RWPE1 (cell line): ENCODE results near the gene ZMYM4.

Source experiments
- CTCF ChIA-PET: fragments of 350-600 bp; sonication (Branson Sonifier 250); formaldehyde crosslinking; extraction: SDS; loops from one replicate; lab custom pipeline; 2021; lab: Yijun Ruan, JAX
- POLR2A ChIA-PET: fragments of 400-600 bp; formaldehyde crosslinking; extraction: SDS; loops from one replicate; lab custom pipeline; 2020; ENCODE audit warnings: antibody characterized with exemption; ENCODE audit not compliant: low non-redundant PET; lab: Yijun Ruan, JAX
- DNase-seq: peaks from one replicate; pipeline ENCODE4 v3.0.0; 2012; ENCODE audit warnings: low spot score
- H3K27ac ChIP-seq: fragments of 450-650 bp; 2 replicates; pipeline ENCODE4 v1.5.1; 2017
- CTCF ChIP-seq: fragments of 450-650 bp; conservative IDR thresholded peaks from 2 replicates; pipeline ENCODE4 v1.5.1; 2017; ENCODE audit warnings: low read depth, mild to moderate bottlenecking

The ZMYM4 gene

GRCh38 chr1:35398739-35399138, 130.2 kb downstream of the ZMYM4 start:
- ChIA-PET CTCF (interaction anchor here (1.1 kb wide), 1 partner anchor 15 kb away, joined by 3 read pairs; no protein-coding TSS in a partner anchor), POLR2A (no interaction called here)
- no peak for TF ChIP-seq CTCF
- no peak for DNase-seq
- no peak overlapping the region for H3K27ac ChIP-seq

- H3K27ac ChIP-seq: no peak overlapping the region
- no peak for DNase-seq
- ChIA-PET POLR2A (no interaction called here), CTCF (no interaction called here)
- TF ChIP-seq CTCF: no peak
Observed at GRCh38 chr1:35401049-35401448, 132.5 kb downstream of the ZMYM4 start.

GRCh38 chr1:35406103-35406502, 137.6 kb downstream of the ZMYM4 start:
- ChIA-PET POLR2A (no interaction called here), CTCF (interaction anchor here (0.8 kb wide), 1 partner anchor 46 kb away, joined by 3 read pairs; no protein-coding TSS in a partner anchor)
- no peak for TF ChIP-seq CTCF
- no peak overlapping the region for H3K27ac ChIP-seq
- no peak for DNase-seq

- no peak overlapping the region for H3K27ac ChIP-seq
- DNase-seq: no peak
- POLR2A ChIA-PET: interaction anchor here (0.6 kb wide), 1 partner anchor 153 kb away, joined by 3 read pairs; no protein-coding TSS in a partner anchor
- no peak for TF ChIP-seq CTCF
- CTCF ChIA-PET: interaction anchor here (0.6 to 0.7 kb wide), 3 partner anchors 12 to 308 kb away, joined by 3 to 4 read pairs (median 3); no protein-coding TSS in a partner anchor
Observed at GRCh38 chr1:35407743-35408142, 139.2 kb downstream of the ZMYM4 start.

GRCh38 chr1:35408925-35409324, 140.4 kb downstream of the ZMYM4 start:
- CTCF ChIA-PET: no interaction called here
- no peak for TF ChIP-seq CTCF
- no peak overlapping the region for H3K27ac ChIP-seq
- DNase-seq: no peak
- POLR2A ChIA-PET: no interaction called here

GRCh38 chr1:35426097-35426586, 157.6 kb downstream of the ZMYM4 start:
- TF ChIP-seq CTCF: no peak
- CTCF ChIA-PET: no interaction called here
- POLR2A ChIA-PET: no interaction called here
- H3K27ac ChIP-seq: no peak overlapping the region
- DNase-seq: no peak
